ENCODE measurements around the gene C16orf96.

The C16orf96 gene

DNA sequence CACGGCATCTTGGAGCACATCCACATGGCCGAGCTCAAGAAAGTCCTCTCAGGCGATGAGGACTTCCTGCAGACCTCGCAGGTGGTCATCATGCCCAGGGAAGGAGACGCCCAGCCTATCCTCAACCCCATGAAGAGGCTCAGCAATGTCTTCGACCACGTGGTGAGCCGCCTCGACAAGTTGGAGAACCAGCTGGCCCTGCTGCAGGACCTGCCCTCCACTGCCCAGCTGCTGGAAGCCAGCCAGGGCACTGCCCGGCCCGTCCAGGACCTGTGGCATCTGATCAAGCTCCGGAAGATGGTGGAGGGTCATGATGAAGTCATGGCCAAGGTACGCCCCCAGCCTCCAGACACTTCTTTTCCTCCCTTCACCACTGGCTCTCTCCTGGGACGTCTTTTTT is 440 bp downstream of the C16orf96 start:
- TF ChIP-seq, protein P1, sequence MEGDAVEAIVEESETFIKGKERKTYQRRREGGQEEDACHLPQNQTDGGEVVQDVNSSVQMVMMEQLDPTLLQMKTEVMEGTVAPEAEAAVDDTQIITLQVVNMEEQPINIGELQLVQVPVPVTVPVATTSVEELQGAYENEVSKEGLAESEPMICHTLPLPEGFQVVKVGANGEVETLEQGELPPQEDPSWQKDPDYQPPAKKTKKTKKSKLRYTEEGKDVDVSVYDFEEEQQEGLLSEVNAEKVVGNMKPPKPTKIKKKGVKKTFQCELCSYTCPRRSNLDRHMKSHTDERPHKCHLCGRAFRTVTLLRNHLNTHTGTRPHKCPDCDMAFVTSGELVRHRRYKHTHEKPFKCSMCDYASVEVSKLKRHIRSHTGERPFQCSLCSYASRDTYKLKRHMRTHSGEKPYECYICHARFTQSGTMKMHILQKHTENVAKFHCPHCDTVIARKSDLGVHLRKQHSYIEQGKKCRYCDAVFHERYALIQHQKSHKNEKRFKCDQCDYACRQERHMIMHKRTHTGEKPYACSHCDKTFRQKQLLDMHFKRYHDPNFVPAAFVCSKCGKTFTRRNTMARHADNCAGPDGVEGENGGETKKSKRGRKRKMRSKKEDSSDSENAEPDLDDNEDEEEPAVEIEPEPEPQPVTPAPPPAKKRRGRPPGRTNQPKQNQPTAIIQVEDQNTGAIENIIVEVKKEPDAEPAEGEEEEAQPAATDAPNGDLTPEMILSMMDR (conservative IDR thresholded peaks at IDR 0.05; ENCODE audit: control insufficient read depth, insufficient read depth, low read depth, low read length) = no peak
- H3K4me3 ChIP-seq (ENCODE audit: control insufficient read depth, low read depth, low read length) = no peak overlapping the region
- DNase-seq (ENCODE audit: low read depth) = no peak

DNA sequence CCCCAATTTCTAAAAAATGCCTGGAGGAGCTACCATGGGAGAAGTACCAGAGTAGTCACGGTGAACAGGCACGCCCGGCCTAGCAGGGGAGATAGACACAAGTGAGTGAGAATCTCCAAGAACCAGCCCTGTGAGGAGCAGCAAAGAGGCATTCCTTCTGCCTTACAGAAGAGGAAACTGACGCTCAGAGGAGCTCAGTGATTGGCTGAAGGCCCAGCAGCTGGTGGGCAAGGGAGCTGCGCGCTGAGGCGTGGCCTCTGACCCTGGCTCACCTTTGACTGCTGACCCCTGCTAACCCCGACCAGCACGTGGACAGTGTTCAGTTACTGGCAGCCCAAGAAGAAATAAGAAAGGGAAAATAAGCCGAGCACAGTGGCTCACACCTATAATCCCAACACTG is 1.8 kb downstream of the C16orf96 start:
- no peak overlapping the region for H3K4me3 ChIP-seq (ENCODE audit: control insufficient read depth, low read depth, low read length)
- DNase-seq (ENCODE audit: low read depth) = no peak
- TF ChIP-seq, protein P1 (conservative IDR thresholded peaks at IDR 0.05; ENCODE audit: control insufficient read depth, insufficient read depth, low read depth, low read length) = no peak

GRCh38 chr16:4561596-4561995 is 5.5 kb downstream of the C16orf96 start:
- no peak for DNase-seq (ENCODE audit: low read depth)
- H3K4me3 ChIP-seq (ENCODE audit: control insufficient read depth, low read depth, low read length) = no peak overlapping the region
- TF ChIP-seq, protein P1 (conservative IDR thresholded peaks at IDR 0.05; ENCODE audit: control insufficient read depth, insufficient read depth, low read depth, low read length) = no peak

GRCh38 chr16:4564661-4565267 is 8.6 kb downstream of the C16orf96 start:
- TF ChIP-seq, protein P1 (conservative IDR thresholded peaks at IDR 0.05; ENCODE audit: control insufficient read depth, insufficient read depth, low read depth, low read length) = no peak
- DNase-seq (ENCODE audit: low read depth) = no peak
- H3K4me3 ChIP-seq (ENCODE audit: control insufficient read depth, low read depth, low read length) = no peak overlapping the region

- TF ChIP-seq, protein P1 (conservative IDR thresholded peaks at IDR 0.05; ENCODE audit: control insufficient read depth, insufficient read depth, low read depth, low read length) = no peak
- no peak overlapping the region for H3K4me3 ChIP-seq (ENCODE audit: control insufficient read depth, low read depth, low read length)
- DNase-seq (ENCODE audit: low read depth) = no peak
Measured at GRCh38 chr16:4566144-4566543, 10.0 kb downstream of the C16orf96 start.

DNA sequence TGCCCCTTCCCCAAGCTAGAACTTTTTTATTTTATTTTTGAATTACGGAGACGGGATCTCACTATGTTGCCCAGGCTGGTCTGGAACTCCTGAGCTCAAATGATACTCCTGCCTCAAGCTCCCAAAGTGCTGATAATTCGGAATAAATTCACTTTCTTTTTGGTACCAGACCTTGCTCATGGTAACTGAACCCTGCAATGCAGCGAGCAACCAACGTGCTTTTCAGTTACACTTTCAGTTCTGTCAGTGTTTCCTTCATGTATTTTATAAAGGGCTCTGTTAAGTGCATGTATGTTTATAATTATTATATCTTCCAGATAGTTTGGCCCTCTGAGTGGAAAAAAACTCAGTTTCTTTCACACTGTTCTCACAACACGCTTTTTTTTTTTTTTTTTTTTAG is 13.9 kb downstream of the C16orf96 start:
- H3K4me3 ChIP-seq (ENCODE audit: control insufficient read depth, low read depth, low read length) = no peak overlapping the region
- TF ChIP-seq, protein P1 (conservative IDR thresholded peaks at IDR 0.05; ENCODE audit: control insufficient read depth, insufficient read depth, low read depth, low read length) = no peak
- no peak for DNase-seq (ENCODE audit: low read depth)

All from fibroblast of mammary gland (primary cell).